Esophagus squamous epithelium (tissue), 5 donors: ENCODE measurements around the gene ATP23. TPM values are rescaled to one million over a fixed set of nuclear protein-coding genes. Genes with fewer than 3 reads are reported as not detected.

Experiments
- DNase-seq: peaks from one replicate; lab custom pipeline; 2025; lab: John Stamatoyannopoulos, UW
- H3K27ac ChIP-seq, 4 donors: fragments of 200-600 bp; sonication (generic); one replicate each; pipeline ENCODE4 v1.5.1; 2016 to 2019; ENCODE audit warnings: mild to moderate bottlenecking in 1 of 4
- H3K27me3 ChIP-seq, 4 donors: fragments of 200-600 bp; sonication (generic); 1 replicate in 3 of 4; 2 replicates in 1 of 4; pipeline versions ENCODE4 v1.5.1 to v1.6.0; 2017 to 2021; ENCODE audit warnings: antibody characterized with exemption in 1 of 4
- H3K36me3 ChIP-seq, 3 donors: fragments of 200-600 bp; sonication (generic); one replicate each; pipeline ENCODE4 v1.5.1; 2016 to 2019
- H3K4me1 ChIP-seq, 3 donors: fragments of 200-600 bp; sonication (generic); one replicate each; pipeline ENCODE4 v1.5.1; 2017 to 2019
- H3K4me3 ChIP-seq, 4 donors: fragments of 200-600 bp; sonication (generic); 1 replicate in 3 of 4; 2 replicates in 1 of 4; pipeline ENCODE4 v1.5.1; 2016 to 2019; ENCODE audit warnings: mild to moderate bottlenecking in 2 of 4, moderate library complexity in 1 of 4
- H3K9me3 ChIP-seq, 3 donors: fragments of 200-600 bp; sonication (generic); one replicate each; pipeline ENCODE4 v1.5.1; 2016 to 2019
- CTCF ChIP-seq, 6 experiments: fragments of 450-650 bp in 4 of 6; fragments of 200-600 bp in 2 of 6; sonication (generic) in 2 of 6; IDR thresholded peaks; one replicate each; pipeline ENCODE4 v1.5.1; 2016 to 2019; ENCODE audit warnings: antibody characterized with exemption in 6 of 6, mild to moderate bottlenecking in 4 of 6, moderate library complexity in 4 of 6
- POLR2A ChIP-seq, 4 donors: fragments of 450-650 bp; IDR thresholded peaks; one replicate each; pipeline ENCODE4 v1.6.1; 2017; ENCODE audit warnings: antibody characterized with exemption in 4 of 4, mild to moderate bottlenecking in 4 of 4, moderate library complexity in 3 of 4
- WGBS, 2 donors: methylation state at CpG; one replicate each; pipeline ENCODE4 v1.1.5; 2018; 5-methylcytosine and 5-hydroxymethylcytosine counted together
- intact Hi-C: fragments of 100-400 bp; cut with DNase I; formaldehyde crosslinking; loops from one replicate; pipeline ENCODE4 v1.15.0; 2022
- total RNA-seq, 4 donors: library from RNA; depleted of rRNA; stranded (reverse); fragments of >200 nt; gene quantifications; one replicate each; pipeline ENCODE4 v1.1.0, GENCODE V29; 2016
- donor health status: DM: yes; HTN: yes; CAD: no.

ATP23 gene
- total RNA-seq, 4 donors from 2014 or later: 2.0 to 17.9 (median 8.6) TPM

GRCh38 chr12:57993834-57994233 is 52.5 kb downstream of the ATP23 start:
- Histone ChIP-seq H3K4me3 (no peak overlapping the region), H3K27me3 (no peaks in the 10 kb centered on the region), H3K9me3 (peaks cover 0 to 29% (median 29%) of the 10 kb centered on the region in 3 donors), H3K4me1 (peaks cover 0 to 22% (median 0%) of the 10 kb centered on the region in 3 donors), H3K36me3 (no peaks in the 10 kb centered on the region), H3K27ac (peak overlapping the region in 2 of 4 donors; percentile 31 to 53)
- intact Hi-C loops: no loop called here
- DNase-seq: no peak
- WGBS, 2 donors: 37 to 39% methylated on average over 3 of the region's 3 CpGs
- TF ChIP-seq POLR2A (IDR thresholded peaks at IDR 0.05): no peak
- TF ChIP-seq CTCF (IDR thresholded peaks at IDR 0.05): no peak

- DNase-seq: no peak
- no peaks in the 10 kb centered on the region for H3K27me3 ChIP-seq
- no peak overlapping the region for H3K4me3 ChIP-seq
- intact Hi-C loops: no loop called here
- peaks cover 0 to 22% (median 0%) of the 10 kb centered on the region in 3 donors for H3K4me1 ChIP-seq
- H3K27ac ChIP-seq: no peak overlapping the region
- WGBS, 2 donors: 85 to 89% methylated on average over 2 of the region's 2 CpGs
- H3K9me3 ChIP-seq: peaks cover 0 to 41% (median 32%) of the 10 kb centered on the region in 3 donors
- no peaks in the 10 kb centered on the region for H3K36me3 ChIP-seq
- no peak for TF ChIP-seq CTCF (IDR thresholded peaks at IDR 0.05)
- TF ChIP-seq POLR2A (IDR thresholded peaks at IDR 0.05): no peak
Measured at GRCh38 chr12:57996520-57996919, 55.2 kb downstream of the ATP23 start.

- no peak overlapping the region for H3K27ac ChIP-seq
- H3K9me3 ChIP-seq: peaks cover 0 to 41% (median 32%) of the 10 kb centered on the region in 3 donors
- TF ChIP-seq POLR2A (IDR thresholded peaks at IDR 0.05) (no peak), CTCF (IDR thresholded peaks at IDR 0.05) (no peak)
- intact Hi-C loops: no loop called here
- H3K4me1 ChIP-seq: peaks cover 0 to 16% (median 0%) of the 10 kb centered on the region in 3 donors
- DNase-seq: no peak
- H3K36me3 ChIP-seq: no peaks in the 10 kb centered on the region
- no peaks in the 10 kb centered on the region for H3K27me3 ChIP-seq
- no peak overlapping the region for H3K4me3 ChIP-seq
Measured at GRCh38 chr12:57998251-57998650, 56.9 kb downstream of the ATP23 start.

GRCh38 chr12:58000499-58000898 is 59.1 kb downstream of the ATP23 start:
- WGBS, 2 donors: 84 to 94% methylated on average over 2 of the region's 2 CpGs
- H3K4me3 ChIP-seq: no peak overlapping the region
- H3K27ac ChIP-seq: no peak overlapping the region
- no peak for TF ChIP-seq POLR2A (IDR thresholded peaks at IDR 0.05)
- no peak for TF ChIP-seq CTCF (IDR thresholded peaks at IDR 0.05)
- H3K27me3 ChIP-seq: no peaks in the 10 kb centered on the region
- H3K4me1 ChIP-seq: no peaks in the 10 kb centered on the region
- H3K9me3 ChIP-seq: peaks cover 0 to 41% (median 32%) of the 10 kb centered on the region in 3 donors
- no peak for DNase-seq
- H3K36me3 ChIP-seq: no peaks in the 10 kb centered on the region
- intact Hi-C loops: no loop called here

GRCh38 chr12:58007875-58008274 is 66.5 kb downstream of the ATP23 start:
- intact Hi-C loops: no loop called here
- Histone ChIP-seq H3K36me3 (no peaks in the 10 kb centered on the region), H3K9me3 (no peaks in the 10 kb centered on the region), H3K4me1 (no peaks in the 10 kb centered on the region), H3K4me3 (no peak overlapping the region), H3K27me3 (no peaks in the 10 kb centered on the region), H3K27ac (no peak overlapping the region)
- DNase-seq: no peak
- 91 to 100% methylated on average over 1 to 4 of the region's 4 CpGs for WGBS, 2 donors
- TF ChIP-seq CTCF (IDR thresholded peaks at IDR 0.05): no peak
- TF ChIP-seq POLR2A (IDR thresholded peaks at IDR 0.05): no peak
